GM12878 (cell line): ENCODE measurements around the gene GSG1L. TPM values are rescaled to one million over a fixed set of nuclear protein-coding genes. Genes with fewer than 3 reads are reported as not detected.

Experiments
- ATAC-seq: fragments of 200-7000 bp; cut with Tn5 transposase; 3 replicates; pipeline ENCODE4 v1.9.1; 2020; ENCODE audit warnings: mild to moderate bottlenecking, moderate library complexity
- BruUV-seq: library from RNA; stranded (reverse); fragments of 400-500 nt; replicated peaks from 2 replicates; lab custom pipeline; 2021; lab: Mats Ljungman, UMichigan
- CTCF ChIA-PET: fragments of 300-600 bp; sonication (Branson Sonifier 250); formaldehyde crosslinking; extraction: SDS; loops from one replicate; lab custom pipeline; 2021; ENCODE audit warnings: inconsistent platforms; lab: Yijun Ruan, JAX
- POLR2A ChIA-PET: fragments of 350-600 bp; formaldehyde crosslinking; extraction: SDS; loops from one replicate; lab custom pipeline; 2021; ENCODE audit warnings: inconsistent platforms; lab: Charles Lee
- RAD21 ChIA-PET: fragments of 300-600 bp; sonication (Branson Sonifier 250); formaldehyde crosslinking; loops from one replicate; lab custom pipeline; 2023; ENCODE audit warnings: antibody characterized with exemption; ENCODE audit not compliant: unreplicated experiment; lab: Charles Lee
- SMC1A ChIA-PET: fragments of 300-600 bp; sonication (Branson Sonifier 250); formaldehyde crosslinking; loops from one replicate; lab custom pipeline; 2023; ENCODE audit not compliant: unreplicated experiment, uncharacterized antibody; lab: Charles Lee
- DNase-seq: peaks from one replicate; pipeline ENCODE4 v3.0.0-alpha.2; 2011; ENCODE audit warnings: low read depth, low spot score
- FAIRE-seq: peaks from 3 replicates; lab custom pipeline; 2011; peaks lifted over from hg19 to GRCh38; lab: Jason Lieb, UNC
- H2AFZ ChIP-seq: 2 replicates; pipeline ENCODE4 v1.6.0; 2011; ENCODE audit warnings: low read depth, low read length, control low read depth; ENCODE audit not compliant: control insufficient read depth
- H3K27ac ChIP-seq: 2 replicates; pipeline ENCODE4 v1.5.1; 2011; ENCODE audit warnings: control low read depth; ENCODE audit not compliant: control insufficient read depth, insufficient read depth
- H3K27me3 ChIP-seq, 2 experiments: replicated peaks in 1 of 2; 2 replicates each; pipeline versions ENCODE4 v1.6.0 to v1.6.1; 2011; ENCODE audit warnings: low read length in 1 of 2; ENCODE audit not compliant: control insufficient read depth in 2 of 2, insufficient read depth in 2 of 2
- H3K36me3 ChIP-seq, 2 experiments: 2 replicates each; pipeline ENCODE4 v1.5.1; 2011; ENCODE audit warnings: low read length in 1 of 2; ENCODE audit not compliant: control insufficient read depth in 2 of 2, insufficient read depth in 2 of 2
- H3K4me1 ChIP-seq: 2 replicates; pipeline ENCODE4 v1.6.1; 2011; ENCODE audit warnings: mild to moderate bottlenecking, low read length, moderate library complexity, mixed read lengths; ENCODE audit not compliant: control insufficient read depth, insufficient read depth
- H3K4me2 ChIP-seq: 2 replicates; pipeline ENCODE4 v1.6.0; 2011; ENCODE audit warnings: control low read depth; ENCODE audit not compliant: control insufficient read depth, insufficient read depth
- H3K4me3 ChIP-seq: fragments of 200-600 bp; sonication (generic); 2 replicates; pipeline ENCODE4 v1.5.1; 2016
- H3K79me2 ChIP-seq: 2 replicates; pipeline ENCODE4 v1.6.0; 2011; ENCODE audit warnings: low read length; ENCODE audit not compliant: control insufficient read depth, insufficient read depth
- H3K9ac ChIP-seq: 2 replicates; pipeline ENCODE4 v1.8.0; 2011; ENCODE audit warnings: low read length, control low read depth, mixed read lengths; ENCODE audit not compliant: control insufficient read depth, insufficient read depth
- H3K9me3 ChIP-seq: replicated peaks from 3 replicates; pipeline ENCODE4 v1.5.1; 2011; ENCODE audit warnings: mild to moderate bottlenecking, low read length; ENCODE audit not compliant: control insufficient read depth, insufficient read depth
- H4K20me1 ChIP-seq: 2 replicates; pipeline ENCODE4 v1.6.0; 2011; ENCODE audit not compliant: control insufficient read depth, insufficient read depth
- BCL3 ChIP-seq: IDR thresholded peaks from 2 replicates; pipeline ENCODE4 v1.6.1; 2011; ENCODE audit warnings: borderline replicate concordance, low read depth, mild to moderate bottlenecking, moderate library complexity, low read length; ENCODE audit not compliant: insufficient read depth, poor library complexity, severe bottlenecking
- E2F8 ChIP-seq: fragments of 450-650 bp; IDR thresholded peaks from 2 replicates; pipeline ENCODE4 v1.6.1; 2018; ENCODE audit warnings: mild to moderate bottlenecking, low read depth, moderate library complexity; ENCODE audit not compliant: partially characterized antibody
- NBN ChIP-seq: fragments of 450-650 bp; IDR thresholded peaks from 2 replicates; pipeline ENCODE4 v1.6.1; 2016
- RFX5 ChIP-seq: IDR thresholded peaks from 2 replicates; pipeline ENCODE4 v1.6.1; 2011; ENCODE audit warnings: low read depth, low read length, improper control_type of control experiment
- SMC3 ChIP-seq: IDR thresholded peaks from 2 replicates; pipeline ENCODE4 v1.6.1; 2011; ENCODE audit warnings: low read length, improper control_type of control experiment, borderline replicate concordance
- SPI1 ChIP-seq: IDR thresholded peaks from 2 replicates; pipeline ENCODE4 v1.6.1; 2011; ENCODE audit warnings: low read depth, mild to moderate bottlenecking, low read length, moderate library complexity, borderline replicate concordance; ENCODE audit not compliant: insufficient read depth
- WGBS: methylation state at CpG from one replicate; pipeline ENCODE4 v1.1.6; 2016; ENCODE audit warnings: low lambda C conversion rate; ENCODE audit not compliant: insufficient replicate concordance, insufficient coverage; ENCODE audit errors: missing lambda C conversion rate; 5-methylcytosine and 5-hydroxymethylcytosine counted together
- in situ Hi-C: fragments of 300-500 bp; cut with MboI; formaldehyde crosslinking; loops from 9 replicates; pipeline ENCODE4 v1.14.3; 2018; ENCODE audit warnings: mixed read lengths
- intact Hi-C: fragments of 100-400 bp; cut with micrococcal nuclease; formaldehyde crosslinking; loops from one replicate; pipeline ENCODE4 v1.14.2; 2022; ENCODE audit not compliant: unreplicated experiment
- polyA plus RNA-seq, 11 experiments: library from polyadenylated mRNA; depleted of rRNA in 4 of 11; unstranded in 6 of 11; stranded (reverse) in 5 of 11; fragments of >200 nt; fragmentation: Nextera tagmentation in 4 of 11; fragmentation: Illumina TruSeq in 1 of 11; extraction: Ambion mirVana in 4 of 11; extraction: Trizol in 1 of 11; gene quantifications; 1 replicate in 1 of 11; 2 replicates in 10 of 11; pipeline versions ENCODE4 v1.2.1 to v1.2.3, GENCODE V29; 2011 to 2016; ENCODE audit warnings: inconsistent platforms in 2 of 11, missing spikeins in 2 of 11, low read depth in 1 of 11
- total RNA-seq, 4 experiments: library from RNA; depleted of rRNA in 3 of 4; stranded (reverse); fragments of >200 nt in 3 of 4; fragmentation: Illumina TruSeq in 1 of 4; extraction: Trizol in 1 of 4; gene quantifications; 2 replicates each; pipeline versions ENCODE4 v1.2.1 to v1.2.3, GENCODE V29; 2013 to 2021

The GSG1L gene
- total and polyA plus RNA-seq, 10 of the 15 experiments (the other 5 are each of a cell fraction or from before 2014, with no cell fraction given) = not detected

GRCh38 chr16:27784351-27785306 is 278.9 kb downstream of the GSG1L start:
- ChIA-PET POLR2A (interaction anchor here (0.5 kb wide), 1 partner anchor 404 kb away, joined by 5 read pairs; no protein-coding TSS in a partner anchor), CTCF (no interaction called here), RAD21 (no interaction called here), SMC1A (no interaction called here)
- no peak overlapping the region for H3K4me2 ChIP-seq
- 30% methylated on average over 20 of the region's 20 CpGs for whole genome bisulfite sequencing
- FAIRE-seq (no peak), DNase-seq (no peak), ATAC-seq (no peak)
- no peaks in the 10 kb centered on the region for H3K36me3 ChIP-seq
- H4K20me1 ChIP-seq = no peaks in the 10 kb centered on the region
- no peaks in the 10 kb centered on the region for H3K4me1 ChIP-seq
- H3K79me2 ChIP-seq = no peaks in the 10 kb centered on the region
- no peak for TF ChIP-seq SMC3
- no peak for TF ChIP-seq E2F8
- TF ChIP-seq BCL3 = no peak
- TF ChIP-seq SPI1 = no peak
- no peak for TF ChIP-seq RFX5
- no peak for TF ChIP-seq NBN
- no peak overlapping the region for H2AFZ ChIP-seq
- no peak overlapping the region for H3K27ac ChIP-seq
- no peak overlapping the region for H3K4me3 ChIP-seq
- in situ Hi-C loops = no loop called here
- intact Hi-C loops = no loop called here
- H3K27me3 ChIP-seq = no peaks in the 10 kb centered on the region
- no TSS peak for BruUV-seq
- no peak overlapping the region for H3K9ac ChIP-seq
- H3K9me3 ChIP-seq = no peaks in the 10 kb centered on the region
